ENCODE results near the gene SDC3.
A peak's percentile ranks its signal among the peaks of the same experiment; 100 is the strongest.

SDC3 gene

GRCh38 chr1:30911059-30911954 lies 2.7 kb upstream of the SDC3 start:
- peak; percentile 90 for TF ChIP-seq CTCF (IDR thresholded peaks at IDR 0.05; ENCODE audit: low read depth, low read length)
- in situ Hi-C loops (cut with HindIII; ENCODE audit: low sequenced_read_pairs) = loop anchor here (5.0 to 25.0 kb wide), 2 partner anchors 109 to 1674 kb away; partner anchors contain the start of genes MECR and PTPRU
- no peak overlapping the region for H3K4me3 ChIP-seq (ENCODE audit: low read depth, low read length)
- DNase-seq (ENCODE audit: low read depth, low spot score) = peak; percentile 83

GRCh38 chr1:30909365-30910068 lies 959 bp upstream of the SDC3 start:
- DNase-seq (ENCODE audit: low read depth, low spot score) = no peak
- no peak for TF ChIP-seq CTCF (IDR thresholded peaks at IDR 0.05; ENCODE audit: low read depth, low read length)
- in situ Hi-C loops (cut with HindIII; ENCODE audit: low sequenced_read_pairs) = loop anchor here (5.0 to 25.0 kb wide), 2 partner anchors 107 to 1672 kb away; partner anchors contain the start of genes MECR and PTPRU
- peak overlapping the region; percentile 34 for H3K4me3 ChIP-seq (ENCODE audit: low read depth, low read length)

- in situ Hi-C loops (cut with HindIII; ENCODE audit: low sequenced_read_pairs) = loop anchor here (25.0 kb wide), 1 partner anchor 1671 kb away; the partner anchor contains the start of genes MECR and PTPRU
- DNase-seq (ENCODE audit: low read depth, low spot score) = no peak
- peak overlapping the region; percentile 69 for H3K4me3 ChIP-seq (ENCODE audit: low read depth, low read length)
- no peak for TF ChIP-seq CTCF (IDR thresholded peaks at IDR 0.05; ENCODE audit: low read depth, low read length)
These were observed 252 bp downstream of the SDC3 start for GRCh38 chr1:30908316-30908695.

GRCh38 chr1:30907481-30908315 lies 860 bp downstream of the SDC3 start:
- DNase-seq (ENCODE audit: low read depth, low spot score) = no peak
- no peak for TF ChIP-seq CTCF (IDR thresholded peaks at IDR 0.05; ENCODE audit: low read depth, low read length)
- in situ Hi-C loops (cut with HindIII; ENCODE audit: low sequenced_read_pairs) = loop anchor here (25.0 kb wide), 1 partner anchor 1670 kb away; the partner anchor contains the start of genes MECR and PTPRU

GRCh38 chr1:30906631-30907441 lies 1.7 kb downstream of the SDC3 start:
- peak overlapping the region; percentile 69 for H3K4me3 ChIP-seq (ENCODE audit: low read depth, low read length)
- TF ChIP-seq CTCF (IDR thresholded peaks at IDR 0.05; ENCODE audit: low read depth, low read length) = no peak
- in situ Hi-C loops (cut with HindIII; ENCODE audit: low sequenced_read_pairs) = loop anchor here (25.0 kb wide), 1 partner anchor 1670 kb away; the partner anchor contains the start of genes MECR and PTPRU
- no peak for DNase-seq (ENCODE audit: low read depth, low spot score)

More at GRCh38 chr1:30907481-30908315, 860 bp downstream of the SDC3 start:
- peak overlapping the region; percentile 69 for H3K4me3 ChIP-seq (ENCODE audit: low read depth, low read length)
